Activated CD4-positive, CD25-positive, alpha-beta regulatory T cell treated with anti-CD3 and anti-CD28 coated beads, Interleukin-2, amount 50 U/mL, for 16 hours (primary cell): ENCODE measurements around the gene KCNQ4.
A peak's percentile ranks its signal among the peaks of the same experiment; 100 is the strongest.

Experiments
- DNase-seq: peaks from one replicate; pipeline ENCODE4 v3.0.0-alpha.2; 2020; ENCODE audit warnings: low read depth, low spot score

KCNQ4 gene

DNA sequence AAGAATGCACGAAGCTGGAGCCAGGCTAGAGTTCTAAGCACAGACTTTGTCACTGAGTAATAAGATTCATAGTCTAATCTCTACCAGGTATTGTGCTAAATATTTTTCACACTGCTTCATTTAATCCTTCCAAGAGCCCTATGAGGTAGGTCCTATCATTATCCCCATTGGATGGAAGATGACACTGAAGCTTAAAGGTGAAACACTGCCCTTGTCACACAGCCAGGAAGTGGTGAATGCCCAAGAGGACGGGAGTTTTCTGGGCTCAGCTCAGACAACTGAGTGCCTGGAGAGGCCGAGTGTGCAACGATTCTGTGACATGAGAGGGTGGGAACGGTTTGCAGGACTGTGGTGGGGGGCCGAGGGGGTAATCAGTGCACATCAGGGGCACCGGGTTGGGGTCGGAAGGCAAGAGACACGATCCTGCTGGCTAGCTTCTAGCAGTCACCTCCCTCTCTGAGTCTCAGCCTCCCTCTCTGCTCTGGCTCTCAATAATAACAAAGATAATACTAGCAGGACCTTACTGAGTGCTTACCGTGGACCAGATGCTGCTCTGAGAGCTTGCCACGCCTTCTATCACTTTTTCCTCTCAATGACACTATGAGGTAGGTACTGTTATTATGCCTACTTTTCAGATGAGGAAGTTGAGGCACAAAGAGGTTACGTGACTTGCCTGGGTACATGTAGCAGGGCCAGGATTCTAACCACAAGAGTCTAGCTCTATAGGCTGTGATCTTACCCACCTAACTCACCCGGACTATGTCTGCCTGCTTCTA lies 12.4 kb downstream of the KCNQ4 start:
- no peak for DNase-seq

DNA sequence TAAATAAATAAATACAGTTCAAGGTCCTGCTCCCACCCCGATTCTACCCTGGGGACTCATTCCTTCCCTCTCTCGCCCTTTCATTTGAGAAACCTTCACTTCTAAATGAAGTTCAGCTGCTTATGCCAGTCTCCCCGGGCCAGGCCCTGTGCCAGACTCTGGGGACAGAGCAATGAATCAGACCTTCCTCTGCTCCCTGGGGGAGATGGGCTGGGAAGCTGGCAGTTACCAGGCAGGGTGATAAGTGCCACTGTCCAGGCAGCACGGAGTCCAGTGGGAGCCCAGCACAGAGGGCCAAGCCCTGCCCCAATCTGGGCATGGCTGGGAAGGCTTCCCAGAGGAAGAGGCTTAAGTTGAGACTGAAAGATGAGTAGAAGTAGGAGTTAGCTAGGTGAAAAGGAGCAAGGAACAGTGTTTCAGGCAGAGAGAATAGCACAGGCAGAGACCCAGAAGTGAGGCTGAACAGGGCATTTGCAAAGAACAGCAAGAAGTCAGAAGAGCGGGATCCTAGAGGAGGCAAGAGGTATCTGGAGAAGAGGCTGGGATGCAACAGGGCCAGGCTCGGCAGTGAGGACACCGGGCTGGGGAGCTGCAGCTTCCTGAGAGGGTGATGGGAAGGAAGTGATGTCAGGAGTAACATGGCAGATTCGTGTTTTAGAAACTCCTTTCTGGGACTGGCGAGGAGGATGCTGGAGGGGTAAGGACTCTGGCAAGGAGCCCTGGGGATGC lies 13.5 kb downstream of the KCNQ4 start:
- no peak for DNase-seq

DNA sequence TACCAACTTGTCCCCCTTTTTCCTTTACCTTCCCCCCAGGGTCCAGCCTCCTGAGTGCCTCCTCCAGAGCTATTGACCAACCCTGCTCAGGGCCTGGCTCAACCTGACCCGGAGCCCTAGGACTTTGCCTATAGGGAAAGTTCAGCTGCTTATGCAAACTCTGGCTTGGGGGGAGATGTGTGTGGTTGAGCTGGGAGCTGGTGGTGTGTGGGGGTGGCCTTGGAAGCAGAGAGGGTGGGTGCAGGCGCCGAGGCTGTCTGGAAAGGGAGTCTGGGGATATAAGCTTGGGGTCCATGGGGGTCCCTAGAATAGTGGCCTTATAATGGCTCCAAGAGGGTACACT lies 14.1 kb downstream of the KCNQ4 start:
- no peak for DNase-seq

DNA sequence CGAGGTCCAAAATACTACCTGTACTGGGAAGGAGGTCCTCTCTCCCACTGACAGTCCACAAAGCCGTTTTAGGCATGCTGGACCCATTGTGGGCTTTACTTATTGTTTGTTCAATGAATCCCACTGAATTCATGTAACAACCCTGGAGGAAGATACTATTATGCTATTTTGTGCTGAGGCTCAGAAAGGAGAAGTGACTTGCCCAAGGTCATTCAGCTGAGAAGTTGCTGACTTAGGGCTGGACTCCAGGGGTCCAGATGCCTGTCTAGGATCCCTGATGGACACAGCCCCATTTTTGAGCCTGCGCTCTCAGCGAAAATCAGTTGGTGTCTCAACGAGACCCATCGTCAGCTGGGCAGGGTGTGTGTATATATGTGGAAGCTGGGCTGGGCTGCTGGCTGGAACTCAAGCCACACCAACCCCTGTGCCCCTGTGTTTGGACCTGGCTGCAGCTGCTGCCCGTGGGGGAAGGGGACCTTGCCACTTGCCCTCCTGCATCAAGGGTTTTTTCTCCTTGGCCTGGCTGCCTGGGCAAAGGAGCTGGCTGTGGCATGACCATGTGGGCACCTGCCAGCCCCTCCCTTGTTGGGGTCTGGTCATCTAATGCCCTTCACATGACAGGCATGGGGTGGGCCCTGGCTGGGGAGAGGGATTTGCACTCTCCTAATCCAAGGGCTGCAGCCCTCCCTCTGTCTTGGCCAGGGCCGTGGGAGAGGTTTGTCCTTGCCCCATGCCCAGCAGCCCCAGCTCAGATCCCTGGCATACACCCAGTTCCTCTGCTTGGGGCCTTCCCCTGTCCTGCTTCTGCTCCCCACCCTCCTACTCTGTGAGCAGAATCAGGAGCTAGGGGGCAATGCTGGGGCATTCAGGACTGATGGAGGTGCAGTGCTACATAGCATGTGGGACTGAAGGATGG lies 15.0 kb downstream of the KCNQ4 start:
- no peak for DNase-seq

DNA sequence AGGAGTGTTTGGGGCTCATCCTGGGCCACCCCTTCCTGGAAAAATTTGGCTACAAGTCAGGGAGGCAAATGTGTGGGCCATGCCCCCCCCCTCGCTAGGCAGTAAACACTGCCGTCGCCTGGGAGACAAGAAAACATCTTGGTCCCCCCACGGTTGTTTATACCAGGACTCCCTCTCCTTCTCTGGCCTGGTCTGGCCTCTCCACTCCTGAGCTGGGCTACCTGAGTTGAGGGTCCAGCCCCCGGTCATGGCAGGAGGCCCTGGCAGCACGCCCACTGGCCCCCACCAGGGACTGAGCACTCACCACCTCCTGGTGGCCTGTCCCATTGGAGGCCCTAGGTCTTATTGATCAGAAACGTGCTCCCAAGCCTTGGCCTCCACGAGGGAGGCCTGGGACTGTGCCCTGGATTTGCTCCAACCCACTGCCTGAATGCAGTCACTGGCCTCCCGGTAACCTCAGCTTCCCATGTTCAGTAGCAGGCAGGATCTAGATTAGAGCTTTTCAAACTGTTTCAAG lies 15.8 kb downstream of the KCNQ4 start:
- DNase-seq = no peak

DNA sequence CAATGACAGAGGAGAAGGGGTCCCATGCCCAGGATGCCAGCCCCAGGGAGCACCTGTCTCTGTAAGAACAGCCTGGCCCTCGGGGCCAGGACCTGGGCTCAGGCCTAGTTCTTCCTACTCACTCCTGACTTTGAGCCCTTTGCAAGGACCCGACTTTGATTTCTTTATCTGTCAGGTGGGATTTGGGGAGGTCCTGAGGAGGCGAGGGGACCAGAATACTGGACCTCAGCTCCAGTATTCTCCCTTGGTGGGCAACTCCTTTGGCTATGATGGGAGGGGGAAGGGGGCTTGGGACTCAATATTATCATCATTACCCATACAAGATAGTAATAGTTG lies 18.1 kb downstream of the KCNQ4 start:
- no peak for DNase-seq

DNA sequence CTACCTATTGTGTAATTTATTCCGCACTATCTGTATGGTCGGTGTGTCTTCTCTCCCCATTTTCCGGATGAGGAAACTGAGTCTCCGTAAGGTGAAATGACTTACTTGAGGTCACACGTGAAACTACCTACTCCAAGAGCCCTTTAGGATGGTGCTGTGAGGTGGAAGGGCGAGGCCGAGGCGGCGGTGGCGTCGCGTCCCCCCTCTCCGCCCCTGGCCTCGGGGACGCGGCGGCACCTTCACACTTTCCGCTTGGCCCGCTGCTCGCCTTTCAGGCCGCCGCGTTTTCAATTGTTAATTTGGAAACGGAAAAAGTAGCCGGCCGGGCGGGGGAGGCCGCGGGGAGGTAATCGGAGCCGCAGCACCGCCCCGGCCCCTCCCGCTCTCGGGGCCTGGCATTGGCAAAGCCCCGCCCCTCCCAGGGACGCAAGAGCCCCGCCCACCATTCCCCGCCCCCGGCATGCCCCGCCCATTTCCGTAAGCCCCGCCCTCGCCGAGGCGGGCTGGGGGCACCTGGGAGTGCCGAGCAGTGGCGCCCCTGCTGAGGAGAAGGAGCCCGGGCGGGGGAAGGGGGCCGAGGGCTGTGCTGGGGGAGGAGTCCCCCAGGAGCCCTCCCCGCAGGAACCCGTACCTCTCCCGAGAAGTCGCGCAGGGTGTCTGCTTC lies 18.6 kb downstream of the KCNQ4 start:
- DNase-seq = peak; percentile 74

DNA sequence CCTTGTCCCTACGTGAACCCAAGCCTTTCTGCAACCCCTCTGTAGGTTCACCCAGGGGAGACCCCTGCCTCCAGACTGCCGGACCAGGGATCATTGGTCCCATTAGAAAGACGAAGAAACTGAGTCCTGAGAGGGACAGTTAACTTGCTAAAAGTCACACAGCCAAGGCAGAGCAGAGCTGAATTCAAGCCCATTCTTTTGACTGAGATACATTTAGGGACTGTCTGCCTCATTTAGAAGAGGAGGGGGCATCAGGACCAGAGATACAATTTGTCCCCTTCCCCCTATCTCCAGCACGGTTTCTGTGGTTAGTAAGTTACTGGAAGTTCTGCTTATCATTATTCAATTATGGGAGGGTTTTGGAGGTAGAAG lies 19.1 kb downstream of the KCNQ4 start:
- no peak for DNase-seq

DNA sequence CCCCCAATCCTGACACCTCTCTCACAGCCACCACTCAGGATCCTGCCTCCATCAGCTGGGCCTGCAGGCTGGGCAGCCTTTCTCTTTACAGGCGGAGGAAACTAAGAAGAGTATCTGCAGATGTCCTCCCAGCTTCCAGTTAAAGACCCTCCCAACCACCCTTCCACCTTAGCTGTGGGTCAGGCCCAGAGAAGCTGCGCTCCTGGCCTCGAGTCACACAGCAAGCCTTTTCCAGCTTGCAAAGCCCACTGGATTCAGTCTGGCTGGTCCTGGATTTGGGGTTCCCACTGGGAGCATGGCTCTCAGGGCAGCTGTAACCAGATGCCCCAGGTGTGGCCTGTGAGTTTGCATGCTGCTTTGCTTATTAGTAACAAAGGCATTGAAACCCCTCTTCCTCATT lies 19.9 kb downstream of the KCNQ4 start:
- DNase-seq = no peak

DNA sequence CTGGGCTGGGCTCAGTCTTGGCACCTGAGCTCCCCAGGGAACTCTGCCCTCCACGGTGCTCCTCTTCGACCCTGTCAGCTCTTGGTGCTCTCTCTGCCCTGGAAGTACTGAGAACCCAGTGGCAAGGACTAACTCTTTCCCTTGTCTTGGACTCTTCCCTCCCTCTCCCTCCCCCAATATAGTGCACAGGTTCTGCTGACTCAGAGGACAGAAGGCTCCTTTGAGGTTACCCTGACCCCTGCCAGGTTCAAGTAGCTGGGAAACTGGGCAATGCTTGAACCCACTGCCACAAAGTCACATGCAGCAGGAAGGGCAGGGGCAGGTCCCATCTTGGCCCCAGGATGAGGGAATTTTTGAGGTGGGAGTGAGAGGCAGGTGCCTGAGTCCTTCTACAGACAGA lies 20.3 kb downstream of the KCNQ4 start:
- DNase-seq = no peak

DNA sequence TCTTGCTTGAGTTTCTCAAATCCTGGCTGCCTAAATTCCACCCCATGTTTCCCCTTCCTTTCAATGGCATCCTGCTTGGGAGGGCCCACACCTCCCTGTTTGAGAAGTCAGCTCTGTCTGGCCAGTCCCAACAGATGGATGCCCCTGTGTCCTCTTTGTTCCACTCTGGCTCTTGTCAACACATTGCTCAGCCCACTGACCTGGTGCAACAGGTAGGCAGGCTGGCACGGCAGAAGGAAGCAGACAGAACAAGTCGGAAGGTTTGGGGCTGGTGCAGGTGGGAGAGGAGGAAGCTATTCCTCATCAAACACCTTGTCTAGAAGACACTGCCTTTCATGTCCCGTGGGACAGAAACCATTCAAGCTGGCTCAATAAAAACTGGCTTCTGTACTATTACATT lies 22.7 kb downstream of the KCNQ4 start:
- no peak for DNase-seq

DNA sequence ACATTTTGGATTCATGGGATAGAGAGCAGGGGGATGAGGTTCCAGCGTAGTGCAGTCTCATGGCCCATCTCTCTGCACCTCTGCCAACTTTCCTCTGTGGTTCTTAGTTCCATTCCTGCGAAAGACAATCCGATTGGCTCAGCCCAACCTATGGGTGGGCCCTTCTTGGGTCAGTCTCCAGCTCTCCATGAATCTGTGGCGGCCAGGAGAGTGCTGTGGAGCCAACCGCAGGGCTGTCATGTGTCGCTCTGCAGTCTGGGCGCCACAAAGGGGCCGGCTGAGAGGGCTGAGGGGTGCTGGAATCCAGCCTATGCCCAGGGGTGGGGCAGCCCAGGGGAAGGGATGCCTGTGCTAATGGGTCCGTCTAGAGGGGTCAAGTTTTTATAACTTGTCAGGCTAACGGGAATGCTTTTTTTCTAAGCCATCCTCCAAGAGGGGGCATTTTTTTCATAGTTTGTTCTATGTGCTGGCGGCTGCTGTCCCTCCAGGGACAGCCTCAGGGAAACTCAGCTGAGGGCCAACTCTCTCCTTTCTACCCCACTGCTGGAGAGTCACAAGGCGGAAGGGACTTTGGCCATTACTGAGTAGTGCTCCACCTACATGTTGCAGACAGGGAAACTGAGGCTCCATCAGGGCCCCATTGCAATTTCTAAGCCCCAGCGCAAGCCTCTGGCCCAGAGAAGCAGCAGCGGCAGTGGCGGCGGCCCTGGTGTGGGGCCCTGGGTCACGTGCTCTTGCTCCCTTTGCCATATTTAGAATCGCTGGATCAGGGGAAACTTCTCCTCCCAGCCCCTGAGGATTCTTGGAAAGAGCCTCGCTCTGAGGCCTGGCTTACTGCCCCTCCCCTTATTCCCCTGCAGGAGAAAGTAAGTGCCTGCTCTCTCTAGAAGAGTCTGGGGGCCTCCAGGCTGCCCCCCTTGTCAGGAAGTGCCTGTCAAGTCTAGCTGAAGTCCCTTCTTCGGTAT lies 23.4 kb downstream of the KCNQ4 start:
- no peak for DNase-seq

DNA sequence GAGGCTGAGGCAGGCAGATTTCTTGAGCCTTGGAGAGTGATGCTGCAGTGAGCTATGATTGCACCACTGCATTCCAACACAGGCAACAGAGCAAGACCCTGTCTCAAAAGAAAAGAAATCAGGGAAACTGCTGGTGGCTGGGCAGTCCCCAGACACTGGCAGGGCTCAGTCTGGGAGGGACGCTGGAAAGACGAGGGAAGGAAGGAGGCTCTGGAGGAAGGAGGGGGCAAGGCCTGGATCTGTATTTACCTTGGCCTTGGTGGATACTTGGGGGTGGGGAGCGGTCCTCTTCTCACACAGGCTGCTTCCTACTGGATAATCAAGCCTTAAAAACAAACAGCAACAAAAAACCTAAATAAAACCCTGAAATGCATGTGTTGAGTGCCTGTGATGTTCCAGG lies 24.4 kb downstream of the KCNQ4 start:
- DNase-seq = no peak

DNA sequence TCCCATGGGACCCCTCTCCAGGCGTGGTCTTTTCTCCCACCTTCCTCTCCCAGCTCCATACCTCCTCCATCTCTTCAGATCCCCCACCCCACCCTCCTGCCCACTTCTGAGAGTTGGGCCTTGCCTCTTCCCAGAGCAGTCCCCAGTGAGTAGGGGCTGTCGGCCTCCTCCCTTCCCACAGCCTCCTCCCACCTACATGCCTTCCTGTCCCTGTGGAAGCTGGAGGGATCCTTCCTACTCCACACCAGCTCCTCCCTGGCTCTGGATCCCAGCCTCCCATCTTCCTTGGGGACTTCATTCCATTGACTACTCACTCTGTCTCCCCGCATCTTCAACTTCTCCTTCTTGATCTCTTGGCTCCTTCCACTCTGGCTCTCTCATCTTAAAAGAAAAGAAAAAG lies 24.9 kb downstream of the KCNQ4 start:
- no peak for DNase-seq

DNA sequence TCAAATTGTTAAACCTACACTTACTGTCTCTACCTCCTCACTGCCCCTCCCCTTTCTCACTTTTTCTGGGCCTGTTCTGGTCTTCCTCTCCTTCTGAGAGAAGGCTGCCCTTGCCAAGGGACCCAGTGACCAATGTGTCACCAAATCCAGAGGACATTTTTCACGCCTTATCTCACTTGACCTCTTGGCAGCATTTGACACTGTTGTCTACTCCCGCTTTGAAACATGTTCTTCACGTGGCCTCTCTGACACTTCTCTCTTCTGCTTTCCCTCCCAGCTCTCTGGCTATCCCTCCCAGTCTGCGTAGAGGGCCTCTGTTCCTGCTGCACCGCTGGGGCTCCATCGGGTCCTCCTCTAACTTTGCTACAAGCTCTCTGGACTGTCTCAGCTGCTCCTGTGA lies 25.3 kb downstream of the KCNQ4 start:
- no peak for DNase-seq

DNA sequence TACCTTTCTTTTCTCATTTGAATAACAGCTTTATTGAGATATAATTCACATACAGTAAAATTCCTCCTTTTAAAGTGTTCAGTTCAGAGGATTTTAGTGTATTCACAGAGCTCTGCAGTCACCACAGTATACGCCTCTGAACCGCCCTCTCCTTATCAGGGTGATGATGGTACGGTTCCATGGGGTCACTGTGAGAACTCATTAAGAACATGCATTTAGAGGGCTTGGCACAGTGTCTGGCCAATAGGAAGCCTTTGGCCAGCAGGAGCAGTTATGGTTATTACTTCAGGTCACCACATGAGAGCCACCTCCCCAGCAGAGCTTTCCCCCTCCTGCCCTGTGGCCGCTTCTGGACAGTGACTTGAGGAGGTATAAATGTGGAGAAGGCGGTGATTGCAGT lies 27.3 kb downstream of the KCNQ4 start:
- no peak for DNase-seq

DNA sequence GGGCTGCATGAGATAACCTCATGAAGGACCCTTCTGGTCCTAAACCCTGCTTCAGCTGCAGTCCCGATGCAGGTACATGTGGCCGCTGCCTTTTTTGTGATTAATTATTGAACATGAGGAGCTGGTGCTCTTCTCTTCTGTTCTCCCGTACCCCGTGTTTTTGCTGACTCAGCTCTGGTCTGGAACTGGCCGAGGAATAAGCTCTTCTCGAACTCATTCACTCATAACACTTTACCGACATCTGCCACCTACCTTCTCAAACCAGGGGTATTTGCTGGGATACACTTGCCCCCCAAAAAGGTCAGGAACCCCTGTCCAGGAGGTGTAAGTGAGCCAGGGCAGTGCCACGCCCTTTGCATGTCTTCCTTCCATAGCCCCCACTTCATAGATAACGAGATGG lies 31.8 kb downstream of the KCNQ4 start:
- DNase-seq = no peak

DNA sequence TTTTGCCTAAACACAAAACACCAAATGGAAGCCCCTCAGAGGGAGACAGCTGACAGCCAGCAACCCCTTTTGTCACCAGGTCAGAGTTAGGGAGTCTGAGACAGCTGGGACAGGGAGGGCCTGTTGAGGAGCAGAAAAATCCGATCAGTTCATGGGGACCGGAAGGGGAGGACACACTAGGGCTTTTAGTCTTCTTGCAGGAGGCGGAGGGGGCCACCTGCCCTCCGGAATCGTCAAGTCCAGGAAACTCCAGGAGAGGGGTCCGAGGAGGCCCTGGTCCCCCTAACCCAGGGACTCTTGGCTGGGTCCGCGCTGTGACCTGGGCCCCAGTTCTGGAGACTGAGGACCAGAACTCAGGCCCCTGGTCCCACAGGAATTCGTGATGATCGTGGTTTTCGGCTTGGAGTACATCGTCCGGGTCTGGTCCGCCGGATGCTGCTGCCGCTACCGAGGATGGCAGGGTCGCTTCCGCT lies 34.2 kb downstream of the KCNQ4 start:
- no peak for DNase-seq

DNA sequence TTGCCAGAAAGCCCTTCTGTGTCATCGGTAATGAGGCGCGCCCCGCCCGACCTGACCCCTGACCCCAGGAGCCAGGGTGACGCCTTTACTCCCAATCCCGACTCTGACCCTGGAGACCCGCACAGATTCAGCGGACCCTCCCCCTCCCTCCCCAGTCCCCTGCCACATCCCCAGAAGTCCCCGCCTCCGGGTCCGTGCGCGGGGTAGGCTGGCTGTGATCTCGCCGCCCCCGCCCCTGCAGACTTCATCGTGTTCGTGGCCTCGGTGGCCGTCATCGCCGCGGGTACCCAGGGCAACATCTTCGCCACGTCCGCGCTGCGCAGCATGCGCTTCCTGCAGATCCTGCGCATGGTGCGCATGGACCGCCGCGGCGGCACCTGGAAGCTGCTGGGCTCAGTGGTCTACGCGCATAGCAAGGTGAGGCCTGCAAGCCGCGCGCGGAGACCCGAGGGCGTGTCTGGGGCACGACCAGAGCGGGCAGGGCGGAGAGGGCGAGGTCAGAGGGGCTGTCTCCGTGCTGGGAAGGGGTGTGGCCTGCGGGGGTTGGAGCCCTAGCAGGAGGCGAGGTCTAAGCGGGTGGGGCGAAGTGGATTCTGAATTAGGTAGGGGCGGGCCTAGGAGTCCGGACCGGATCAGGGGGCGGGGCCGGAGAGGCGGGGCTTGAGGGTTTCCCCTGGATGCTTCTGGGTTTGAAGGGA lies 34.8 kb downstream of the KCNQ4 start:
- peak; percentile 66 for DNase-seq

DNA sequence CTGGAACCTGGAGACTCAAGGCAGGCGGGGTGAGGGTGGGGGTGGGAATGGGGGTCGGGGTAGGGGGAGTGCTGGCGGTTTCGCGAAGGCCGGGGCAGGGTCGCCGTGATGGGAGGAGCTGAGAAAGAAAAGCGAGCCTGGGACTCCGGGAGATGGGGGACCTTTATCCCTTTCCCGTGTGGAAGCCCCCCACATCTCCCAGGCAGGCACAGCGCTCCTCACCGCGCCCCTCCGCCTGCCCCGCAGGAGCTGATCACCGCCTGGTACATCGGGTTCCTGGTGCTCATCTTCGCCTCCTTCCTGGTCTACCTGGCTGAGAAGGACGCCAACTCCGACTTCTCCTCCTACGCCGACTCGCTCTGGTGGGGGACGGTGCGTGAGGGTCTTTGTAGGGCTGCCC lies 35.5 kb downstream of the KCNQ4 start:
- DNase-seq = no peak
